ENCODE measurements around the gene NKD2.
"Not testable (repeated sequence)": the region's sequence is repeated elsewhere in the genome, so short reads cannot be mapped to it uniquely, and the experiment has no call there.

The NKD2 gene

DNA sequence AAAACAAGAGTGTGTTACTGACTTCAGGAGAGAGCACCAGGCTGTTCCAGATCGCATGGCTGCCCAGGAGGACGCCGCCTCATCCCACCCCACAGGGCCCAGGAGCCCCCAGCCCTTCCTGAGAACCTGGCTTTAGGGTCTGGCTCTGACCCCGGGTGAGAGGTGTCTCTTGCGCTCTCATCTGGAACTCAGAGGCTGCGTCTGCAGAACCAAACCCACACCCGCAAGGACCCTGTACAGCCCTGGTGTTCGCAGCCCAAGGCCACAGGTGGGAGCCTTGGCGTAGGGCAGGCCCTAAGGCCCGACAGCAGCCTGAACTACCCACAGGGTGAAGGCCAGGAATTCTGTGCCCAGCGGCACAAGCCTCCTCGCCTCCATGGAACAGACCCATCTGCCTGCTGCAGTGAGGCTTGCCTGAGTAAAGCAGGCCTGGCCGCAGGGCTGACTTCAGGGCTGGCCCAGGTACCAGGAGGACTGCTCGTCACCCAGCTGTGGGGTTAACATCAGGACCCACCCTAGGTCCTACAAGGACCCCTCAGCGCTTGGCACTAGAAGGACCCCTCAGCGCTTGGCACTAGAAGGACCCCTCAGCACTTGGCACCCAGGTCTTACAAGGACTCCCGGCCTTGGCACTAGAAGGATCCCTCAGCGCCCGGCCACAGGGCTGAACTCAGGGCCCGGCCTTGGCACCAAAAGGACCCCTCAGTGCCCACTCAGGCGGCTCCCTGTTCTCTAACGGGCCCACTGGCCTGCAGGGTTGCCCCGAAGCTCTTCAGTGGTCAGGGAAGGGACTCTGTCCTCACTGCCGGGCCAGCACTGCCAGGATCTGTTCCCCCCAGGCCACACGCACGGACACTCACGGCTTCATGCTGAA is 48.2 kb downstream of the NKD2 start:
- no peak for DNase-seq (ENCODE audit: low read depth, low spot score)
- no peaks in the 10 kb centered on the region for H3K9me3 ChIP-seq (ENCODE audit: insufficient read depth, low read length)
- H3K4me1 ChIP-seq (ENCODE audit: insufficient read depth, insufficient read length) = peaks cover 2% of the 10 kb centered on the region
- TF ChIP-seq ZNF274 (IDR thresholded peaks at IDR 0.05; ENCODE audit: low read depth, low read length) (no peak), YY1 (IDR thresholded peaks at IDR 0.05; ENCODE audit: insufficient read depth, insufficient read length) (no peak), SUZ12 (IDR thresholded peaks at IDR 0.05; ENCODE audit: extremely low read depth, insufficient read depth, insufficient read length) (no peak)
- H3K27me3 ChIP-seq (ENCODE audit: insufficient read depth, insufficient read length) = no peaks in the 10 kb centered on the region
- peaks cover 65% of the 10 kb centered on the region for H3K36me3 ChIP-seq (ENCODE audit: insufficient read depth, insufficient read length, low read length)
- H3K4me3 ChIP-seq (ENCODE audit: insufficient read length, low read depth) = no peak overlapping the region
- H3K9ac ChIP-seq (ENCODE audit: insufficient read length, low read depth) = no peak overlapping the region

DNA sequence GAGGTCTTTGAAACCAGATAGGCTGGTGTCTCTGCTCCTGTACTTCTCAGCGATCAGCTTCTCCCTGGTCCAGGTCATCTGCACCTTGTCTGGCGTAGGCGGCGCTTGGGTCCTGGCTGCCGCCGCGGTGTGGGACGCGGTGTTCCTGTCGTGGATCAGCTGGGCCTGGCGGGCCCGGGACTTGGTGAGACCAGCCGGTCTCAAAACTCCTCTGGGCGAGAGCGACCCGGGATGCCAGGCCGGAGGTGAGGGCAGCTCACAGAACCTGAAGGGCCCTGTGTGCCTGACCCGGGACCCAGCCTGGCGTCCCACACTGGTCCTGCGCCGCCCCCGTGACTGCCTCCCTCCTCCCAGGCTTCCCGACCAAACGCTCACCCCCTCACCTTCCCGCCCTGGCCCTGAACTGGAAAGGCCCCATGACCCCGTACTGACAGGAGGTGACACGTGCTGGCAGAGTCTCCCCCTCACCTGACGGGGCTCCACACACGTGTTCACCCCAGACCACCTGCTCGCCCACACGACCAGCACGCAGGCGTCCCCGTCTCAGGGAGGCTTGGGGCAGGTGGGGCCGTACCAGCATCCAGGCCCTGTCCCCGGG is 49.0 kb downstream of the NKD2 start:
- no peaks in the 10 kb centered on the region for H3K9me3 ChIP-seq (ENCODE audit: insufficient read depth, low read length)
- DNase-seq (ENCODE audit: low read depth, low spot score) = no peak
- no peaks in the 10 kb centered on the region for H3K27me3 ChIP-seq (ENCODE audit: insufficient read depth, insufficient read length)
- TF ChIP-seq YY1 (IDR thresholded peaks at IDR 0.05; ENCODE audit: insufficient read depth, insufficient read length) (no peak), ZNF274 (IDR thresholded peaks at IDR 0.05; ENCODE audit: low read depth, low read length) (no peak), SUZ12 (IDR thresholded peaks at IDR 0.05; ENCODE audit: extremely low read depth, insufficient read depth, insufficient read length) (no peak)
- H3K36me3 ChIP-seq (ENCODE audit: insufficient read depth, insufficient read length, low read length) = peaks cover 61% of the 10 kb centered on the region
- H3K9ac ChIP-seq (ENCODE audit: insufficient read length, low read depth) = no peak overlapping the region
- H3K4me1 ChIP-seq (ENCODE audit: insufficient read depth, insufficient read length) = peaks cover 2% of the 10 kb centered on the region
- no peak overlapping the region for H3K4me3 ChIP-seq (ENCODE audit: insufficient read length, low read depth)

DNA sequence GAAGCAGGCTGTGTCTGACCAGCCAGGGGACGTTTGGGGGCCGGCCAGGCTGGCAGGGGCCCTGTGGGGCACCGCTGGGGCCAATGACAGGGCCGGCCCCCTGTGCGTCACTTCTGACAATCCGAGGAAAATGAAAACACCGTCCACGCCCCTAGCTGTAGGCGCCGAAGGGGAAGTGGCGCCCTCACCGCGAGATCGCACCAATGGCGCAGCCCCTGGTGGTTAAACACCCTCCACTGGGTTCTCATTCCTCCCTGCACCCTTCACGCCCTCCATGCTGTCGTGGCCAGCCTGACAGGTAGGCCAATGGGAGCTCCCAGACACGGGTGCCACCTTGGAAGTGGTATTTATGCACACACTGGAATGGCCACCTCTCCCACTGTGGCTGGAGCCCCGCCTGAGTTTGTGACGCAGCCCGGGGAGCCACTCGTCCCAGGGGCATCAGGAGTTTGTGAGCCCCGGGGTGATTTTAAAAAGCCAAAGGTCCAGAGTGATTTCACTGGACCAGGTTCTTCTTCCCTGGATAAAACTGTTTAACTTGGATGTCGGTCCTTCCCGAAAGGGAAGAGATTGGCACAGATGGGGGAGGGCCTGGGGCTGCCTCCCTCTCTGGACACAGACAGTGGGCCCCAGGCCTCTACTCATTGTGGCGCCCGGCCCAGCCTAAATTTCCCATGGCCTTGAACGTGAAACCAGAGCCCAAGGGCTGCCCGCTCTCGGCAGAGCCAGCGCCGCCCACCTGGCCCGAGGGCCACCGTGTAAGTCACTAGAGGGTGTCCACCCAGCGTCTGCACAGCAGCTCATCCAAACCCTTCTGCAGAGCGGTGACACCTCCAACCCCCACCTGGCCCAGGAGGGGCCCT is 49.7 kb downstream of the NKD2 start:
- TF ChIP-seq ZNF274 (IDR thresholded peaks at IDR 0.05; ENCODE audit: low read depth, low read length) (no peak), YY1 (IDR thresholded peaks at IDR 0.05; ENCODE audit: insufficient read depth, insufficient read length) (no peak), SUZ12 (IDR thresholded peaks at IDR 0.05; ENCODE audit: extremely low read depth, insufficient read depth, insufficient read length) (no peak)
- DNase-seq (ENCODE audit: low read depth, low spot score) = no peak
- no peaks in the 10 kb centered on the region for H3K27me3 ChIP-seq (ENCODE audit: insufficient read depth, insufficient read length)
- peaks cover 2% of the 10 kb centered on the region for H3K4me1 ChIP-seq (ENCODE audit: insufficient read depth, insufficient read length)
- peaks cover 59% of the 10 kb centered on the region for H3K36me3 ChIP-seq (ENCODE audit: insufficient read depth, insufficient read length, low read length)
- no peaks in the 10 kb centered on the region for H3K9me3 ChIP-seq (ENCODE audit: insufficient read depth, low read length)
- H3K9ac ChIP-seq (ENCODE audit: insufficient read length, low read depth) = no peak overlapping the region
- no peak overlapping the region for H3K4me3 ChIP-seq (ENCODE audit: insufficient read length, low read depth)

DNA sequence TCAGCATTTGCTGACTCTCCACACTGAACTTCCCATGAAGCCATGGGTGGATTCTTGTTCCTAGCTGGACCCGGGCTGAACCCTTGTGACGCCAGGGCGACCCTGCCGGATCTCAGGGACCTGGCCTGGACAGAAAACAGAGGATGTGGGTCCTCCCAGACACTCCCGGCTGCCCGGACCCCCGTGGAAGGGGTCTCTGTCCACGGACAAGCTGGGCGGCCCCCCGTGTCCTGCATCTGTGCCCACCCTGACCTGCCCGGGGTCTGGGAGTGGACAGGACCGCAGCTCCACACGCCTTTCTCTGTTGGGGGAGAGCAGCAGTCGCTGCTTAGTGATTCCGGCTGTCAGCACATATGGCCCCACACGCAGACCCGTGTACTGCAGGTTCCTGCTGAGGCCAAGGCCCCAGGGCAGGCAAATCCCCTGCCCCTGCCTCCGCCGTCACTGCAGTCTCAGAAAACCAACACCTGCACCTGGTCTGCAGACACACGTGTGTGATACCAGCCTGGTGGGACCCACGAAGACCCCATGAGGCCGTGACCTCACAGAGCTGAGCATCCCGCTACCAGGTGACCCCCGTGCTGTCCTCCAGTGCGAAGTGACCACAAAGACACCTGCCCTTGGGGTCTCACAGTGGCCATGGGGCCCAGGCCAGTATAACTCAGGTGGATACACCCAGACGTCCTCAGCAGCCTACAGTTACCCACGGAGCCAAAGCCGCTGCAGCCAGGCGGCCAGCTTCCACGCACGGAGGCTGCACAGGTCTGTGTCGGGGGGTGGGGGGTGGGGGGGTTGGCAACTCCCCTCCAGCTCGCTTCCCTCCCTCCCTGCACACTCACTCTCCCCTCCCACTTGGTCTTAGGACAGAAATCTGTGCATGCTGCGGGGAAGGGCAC is 50.6 kb downstream of the NKD2 start:
- Histone ChIP-seq H3K4me3 (ENCODE audit: insufficient read length, low read depth) (no peak overlapping the region), H3K36me3 (ENCODE audit: insufficient read depth, insufficient read length, low read length) (peaks cover 52% of the 10 kb centered on the region), H3K9ac (ENCODE audit: insufficient read length, low read depth) (no peak overlapping the region), H3K27me3 (ENCODE audit: insufficient read depth, insufficient read length) (no peaks in the 10 kb centered on the region), H3K9me3 (ENCODE audit: insufficient read depth, low read length) (no peaks in the 10 kb centered on the region), H3K4me1 (ENCODE audit: insufficient read depth, insufficient read length) (peaks cover 2% of the 10 kb centered on the region)
- no peak for DNase-seq (ENCODE audit: low read depth, low spot score)
- TF ChIP-seq YY1 (IDR thresholded peaks at IDR 0.05; ENCODE audit: insufficient read depth, insufficient read length) = no peak
- TF ChIP-seq SUZ12 (IDR thresholded peaks at IDR 0.05; ENCODE audit: extremely low read depth, insufficient read depth, insufficient read length) = no peak
- TF ChIP-seq ZNF274 (IDR thresholded peaks at IDR 0.05; ENCODE audit: low read depth, low read length) = no peak

DNA sequence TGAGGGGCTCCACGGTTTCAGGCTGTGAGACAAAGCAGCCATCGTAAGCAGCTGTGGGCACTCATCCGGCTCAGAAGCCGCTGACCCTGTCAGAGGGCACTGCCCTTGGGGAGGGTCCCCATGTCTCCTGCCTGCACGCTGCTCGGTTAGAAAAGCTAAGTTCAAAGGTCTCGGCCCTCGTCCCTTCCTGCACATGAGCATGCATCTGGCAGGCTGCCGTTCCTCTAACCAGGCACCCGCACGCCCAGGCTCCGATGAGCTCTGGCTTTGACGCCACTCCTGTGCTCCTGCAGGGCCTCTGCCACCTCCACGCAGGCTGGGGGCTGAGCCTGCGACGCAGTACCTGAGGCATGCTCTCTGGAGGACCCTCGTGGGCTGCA is 51.3 kb downstream of the NKD2 start:
- Histone ChIP-seq H3K4me3 (ENCODE audit: insufficient read length, low read depth) (no peak overlapping the region), H3K27me3 (ENCODE audit: insufficient read depth, insufficient read length) (no peaks in the 10 kb centered on the region)

DNA sequence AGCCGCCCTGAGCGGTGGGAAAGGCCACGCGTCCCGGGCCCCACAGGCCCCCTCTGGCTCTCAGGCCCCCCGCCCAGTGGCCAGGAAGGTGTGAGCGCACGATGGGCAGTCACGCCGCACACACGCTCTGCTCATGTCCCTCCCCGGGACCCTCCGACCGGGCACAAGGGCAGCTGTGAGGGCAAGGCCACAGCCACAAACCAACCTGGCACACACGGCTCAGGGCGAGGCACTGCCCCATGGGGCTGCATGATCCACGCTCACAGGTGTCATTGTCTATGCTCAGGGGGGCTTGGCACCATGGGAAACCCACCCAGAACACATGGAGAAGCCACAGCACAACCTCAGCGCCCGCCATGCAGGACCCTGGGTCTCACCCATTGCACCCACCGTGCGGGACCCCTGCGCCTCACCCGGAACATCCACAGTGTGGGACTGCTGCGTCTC is 52.0 kb downstream of the NKD2 start:
- DNase-seq (ENCODE audit: low read depth, low spot score) = no peak
- no peaks in the 10 kb centered on the region for H3K4me1 ChIP-seq (ENCODE audit: insufficient read depth, insufficient read length)
- H3K4me3 ChIP-seq (ENCODE audit: insufficient read length, low read depth) = no peak overlapping the region
- TF ChIP-seq SUZ12 (IDR thresholded peaks at IDR 0.05; ENCODE audit: extremely low read depth, insufficient read depth, insufficient read length) = no peak
- no peak for TF ChIP-seq ZNF274 (IDR thresholded peaks at IDR 0.05; ENCODE audit: low read depth, low read length)
- no peak for TF ChIP-seq YY1 (IDR thresholded peaks at IDR 0.05; ENCODE audit: insufficient read depth, insufficient read length)
- no peaks in the 10 kb centered on the region for H3K27me3 ChIP-seq (ENCODE audit: insufficient read depth, insufficient read length)
- no peak overlapping the region for H3K9ac ChIP-seq (ENCODE audit: insufficient read length, low read depth)
- H3K9me3 ChIP-seq (ENCODE audit: insufficient read depth, low read length) = no peaks in the 10 kb centered on the region
- H3K36me3 ChIP-seq (ENCODE audit: insufficient read depth, insufficient read length, low read length) = peaks cover 56% of the 10 kb centered on the region

More for the DNA sequence above, 51.3 kb downstream of the NKD2 start:
- Histone ChIP-seq H3K4me1 (ENCODE audit: insufficient read depth, insufficient read length) (peaks cover 2% of the 10 kb centered on the region), H3K36me3 (ENCODE audit: insufficient read depth, insufficient read length, low read length) (peaks cover 56% of the 10 kb centered on the region), H3K9ac (ENCODE audit: insufficient read length, low read depth) (no peak overlapping the region), H3K9me3 (ENCODE audit: insufficient read depth, low read length) (no peaks in the 10 kb centered on the region)
- no peak for DNase-seq (ENCODE audit: low read depth, low spot score)
- TF ChIP-seq YY1 (IDR thresholded peaks at IDR 0.05; ENCODE audit: insufficient read depth, insufficient read length) = no peak
- TF ChIP-seq SUZ12 (IDR thresholded peaks at IDR 0.05; ENCODE audit: extremely low read depth, insufficient read depth, insufficient read length) = no peak
- TF ChIP-seq ZNF274 (IDR thresholded peaks at IDR 0.05; ENCODE audit: low read depth, low read length) = no peak

DNA sequence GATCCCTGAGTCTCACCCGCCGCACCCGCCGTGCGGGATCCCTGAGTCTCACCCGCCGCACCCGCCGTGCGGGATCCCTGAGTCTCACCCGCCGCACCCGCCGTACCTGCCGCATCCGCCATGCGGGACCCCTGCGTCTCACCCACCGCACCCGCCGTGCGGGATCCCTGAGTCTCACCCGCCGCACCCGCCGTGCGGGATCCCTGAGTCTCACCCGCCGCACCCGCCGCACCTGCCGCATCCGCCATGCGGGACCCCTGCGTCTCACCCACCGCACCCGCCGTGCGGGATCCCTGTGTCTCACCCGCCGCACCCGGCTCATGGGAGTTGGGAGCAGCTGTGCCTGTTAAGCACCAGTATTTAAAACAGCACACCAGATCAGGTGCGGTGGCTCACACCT is 52.7 kb downstream of the NKD2 start:
- not testable (repeated sequence) for H3K9me3 ChIP-seq (ENCODE audit: insufficient read depth, low read length); DNase-seq (ENCODE audit: low read depth, low spot score); H3K4me3 ChIP-seq (ENCODE audit: insufficient read length, low read depth); H3K27me3 ChIP-seq (ENCODE audit: insufficient read depth, insufficient read length); H3K9ac ChIP-seq (ENCODE audit: insufficient read length, low read depth); H3K4me1 ChIP-seq (ENCODE audit: insufficient read depth, insufficient read length)
- H3K36me3 ChIP-seq (ENCODE audit: insufficient read depth, insufficient read length, low read length) = peaks cover 54% of the 10 kb centered on the region
